ENCODE measurements around the gene LRRC3B.

The LRRC3B gene

GRCh38 chr3:26630669-26631389 lies 8.3 kb downstream of the LRRC3B start:
- no peak for DNase-seq (ENCODE audit: low read depth, low spot score)

DNA sequence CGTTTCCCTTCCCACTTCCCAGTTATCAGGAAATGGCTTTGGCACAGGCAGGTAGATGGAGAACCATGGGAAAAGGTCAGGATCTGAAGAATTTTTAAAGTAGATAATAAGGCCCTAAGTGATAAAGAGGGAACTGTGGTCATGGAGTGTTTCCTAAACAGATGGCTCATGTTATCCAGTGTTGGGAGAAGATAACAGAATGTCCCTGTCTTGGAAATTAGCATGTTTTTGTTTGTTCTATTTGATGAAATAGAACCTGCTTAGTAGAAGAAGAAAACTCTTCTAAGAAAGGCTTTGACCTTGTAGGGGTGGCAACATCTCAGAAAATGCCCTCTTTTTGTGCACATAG lies 8.8 kb downstream of the LRRC3B start:
- DNase-seq (ENCODE audit: low read depth, low spot score) = no peak

DNA sequence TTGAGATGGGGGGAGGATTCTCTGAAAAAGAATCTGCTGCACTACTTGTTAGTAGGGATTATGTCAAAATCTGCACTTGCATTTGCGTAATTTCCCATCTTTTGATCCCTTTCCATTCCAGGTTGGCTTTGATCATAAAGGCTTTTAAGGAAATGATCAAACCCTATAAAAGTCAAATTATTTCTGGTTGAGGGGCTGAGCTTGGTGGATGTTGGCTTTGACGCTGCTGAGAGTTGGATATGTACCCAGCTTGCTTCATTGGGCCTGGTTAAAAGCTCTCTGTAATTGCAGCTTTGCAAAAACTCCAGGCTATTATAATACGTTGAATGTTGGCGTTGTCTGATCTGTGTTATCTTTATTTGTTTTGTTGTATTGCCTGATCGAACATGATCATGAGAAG lies 12.0 kb downstream of the LRRC3B start:
- DNase-seq (ENCODE audit: low read depth, low spot score) = no peak

GRCh38 chr3:26636096-26636727 lies 13.6 kb downstream of the LRRC3B start:
- no peak for DNase-seq (ENCODE audit: low read depth, low spot score)

DNA sequence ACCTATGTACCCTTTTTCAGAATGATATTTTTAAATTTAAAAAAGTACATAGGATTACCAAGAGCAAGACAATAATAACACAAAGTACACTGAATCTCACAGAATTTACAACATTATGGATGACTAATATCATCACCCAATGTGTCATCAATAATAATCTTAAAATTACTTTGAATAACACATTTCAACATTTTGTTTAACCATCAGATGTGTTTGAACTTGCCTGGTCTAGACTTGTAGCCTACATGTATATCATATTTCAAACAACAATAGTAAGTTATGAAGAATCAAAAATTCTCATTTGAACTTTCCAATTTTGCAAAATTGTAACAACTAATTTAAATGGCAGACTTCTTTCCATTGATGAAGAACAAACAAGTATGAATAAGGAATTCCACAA lies 15.1 kb downstream of the LRRC3B start:
- DNase-seq (ENCODE audit: low read depth, low spot score) = no peak

DNA sequence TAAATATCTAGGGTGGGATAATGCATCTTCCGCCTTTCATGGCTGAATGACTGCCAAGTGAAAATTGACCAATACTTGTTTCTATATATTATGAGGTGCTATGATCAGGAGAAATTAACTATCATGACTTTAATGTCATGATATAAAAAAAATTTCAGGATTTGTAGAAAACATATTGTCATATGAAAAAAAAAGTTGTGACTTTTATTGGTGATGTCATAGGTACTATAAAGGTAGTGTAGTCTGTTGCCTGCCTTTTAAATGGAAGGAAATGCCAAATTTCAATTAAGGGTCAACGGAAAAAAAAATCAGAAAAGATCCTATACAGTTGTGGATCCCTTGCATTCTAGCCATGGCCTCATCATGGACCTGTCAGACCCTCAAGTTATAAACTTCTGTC lies 15.5 kb downstream of the LRRC3B start:
- no peak for DNase-seq (ENCODE audit: low read depth, low spot score)

GRCh38 chr3:26639339-26639738 lies 16.8 kb downstream of the LRRC3B start:
- no peak for DNase-seq (ENCODE audit: low read depth, low spot score)

- DNase-seq (ENCODE audit: low read depth, low spot score) = no peak
These were observed 24.5 kb downstream of the LRRC3B start for GRCh38 chr3:26647078-26647477.

- DNase-seq (ENCODE audit: low read depth, low spot score) = no peak
These were observed 25.9 kb downstream of the LRRC3B start for GRCh38 chr3:26648461-26648860.

- no peak for DNase-seq (ENCODE audit: low read depth, low spot score)
These were observed 29.6 kb downstream of the LRRC3B start for GRCh38 chr3:26652164-26652563.

- no peak for DNase-seq (ENCODE audit: low read depth, low spot score)
These were observed 31.3 kb downstream of the LRRC3B start for GRCh38 chr3:26653811-26654425.

DNA sequence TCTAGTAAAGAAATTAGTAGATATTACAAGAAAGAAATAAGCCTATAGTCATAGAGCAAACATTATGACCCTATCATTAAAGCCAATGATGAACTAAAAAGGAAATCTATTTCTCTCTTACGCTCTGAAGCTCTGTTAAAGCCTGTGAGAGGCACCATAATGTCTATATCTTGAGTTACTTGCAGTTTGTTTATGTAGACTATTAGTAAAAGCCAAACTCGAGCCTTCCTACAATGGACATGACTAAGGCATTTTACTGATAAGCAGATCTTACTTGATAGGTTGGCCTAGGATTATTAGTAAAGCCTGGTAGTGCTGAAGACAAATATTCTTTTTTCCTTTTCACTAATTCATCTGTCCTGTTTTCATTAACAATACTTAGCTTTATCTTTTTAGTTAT lies 32.7 kb downstream of the LRRC3B start:
- DNase-seq (ENCODE audit: low read depth, low spot score) = no peak

GRCh38 chr3:26657348-26657976 lies 34.9 kb downstream of the LRRC3B start:
- DNase-seq (ENCODE audit: low read depth, low spot score) = no peak

DNA sequence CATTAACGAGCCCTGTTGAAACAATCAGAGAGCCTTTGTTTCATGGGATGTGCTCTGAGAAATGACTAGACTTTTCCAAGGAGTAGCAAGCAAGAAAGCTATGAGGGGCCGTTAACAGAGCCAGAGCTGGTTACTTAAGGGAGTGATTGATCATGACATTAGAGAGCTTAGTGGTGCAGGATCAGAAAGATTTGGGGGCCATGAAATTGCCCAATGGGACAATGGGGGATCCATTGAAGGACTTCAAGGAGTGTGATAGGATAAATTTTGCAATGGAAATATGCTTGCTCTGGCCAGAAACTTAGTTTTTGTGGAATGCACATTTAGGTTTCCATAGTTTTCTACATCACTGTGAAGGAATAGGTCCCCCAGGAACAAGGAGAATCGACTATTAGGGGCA lies 45.6 kb downstream of the LRRC3B start:
- DNase-seq (ENCODE audit: low read depth, low spot score) = no peak

DNA sequence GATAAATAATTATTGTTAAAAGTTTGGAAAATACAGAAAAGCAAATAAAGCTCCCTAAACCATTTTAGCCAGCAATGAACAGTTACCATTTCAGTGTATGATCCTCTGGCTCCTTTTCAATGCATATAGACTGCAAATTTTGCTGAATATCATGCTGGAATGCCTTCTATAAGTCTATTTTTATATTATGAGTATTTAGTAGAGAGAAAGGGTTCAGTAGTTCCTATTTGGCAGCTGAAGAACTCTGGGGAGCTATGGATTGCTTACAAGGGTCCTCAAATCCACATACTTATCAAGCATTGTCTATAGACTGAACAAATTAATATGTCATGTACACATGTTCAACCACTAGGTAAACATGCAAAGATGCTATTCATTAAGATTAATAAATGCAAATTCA lies 46.1 kb downstream of the LRRC3B start:
- DNase-seq (ENCODE audit: low read depth, low spot score) = no peak

- DNase-seq (ENCODE audit: low read depth, low spot score) = no peak
These were observed 52.8 kb downstream of the LRRC3B start for GRCh38 chr3:26675336-26675735.

- no peak for DNase-seq (ENCODE audit: low read depth, low spot score)
These were observed 59.1 kb downstream of the LRRC3B start for GRCh38 chr3:26681632-26682031.

GRCh38 chr3:26682406-26682805 lies 59.8 kb downstream of the LRRC3B start:
- no peak for DNase-seq (ENCODE audit: low read depth, low spot score)

DNA sequence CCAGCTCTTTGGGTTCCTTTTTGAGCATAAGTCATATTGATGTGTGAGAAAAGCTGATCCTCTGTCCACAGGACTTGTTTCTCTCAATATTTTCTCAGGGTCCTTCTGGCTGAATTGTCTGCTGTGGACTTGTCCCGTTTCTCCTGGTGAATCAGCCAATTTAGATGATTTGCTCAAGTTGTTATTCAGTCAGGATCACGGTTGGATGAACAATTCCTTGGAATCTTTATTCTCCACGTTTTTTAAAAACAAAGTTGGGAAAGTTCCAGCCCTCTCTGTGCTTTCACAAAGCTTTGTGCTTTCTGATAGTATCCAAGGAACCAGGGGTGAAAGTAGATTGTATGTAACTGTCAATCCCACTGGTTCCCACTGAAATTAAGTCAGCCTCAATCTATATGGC lies 61.3 kb downstream of the LRRC3B start:
- no peak for DNase-seq (ENCODE audit: low read depth, low spot score)

DNA sequence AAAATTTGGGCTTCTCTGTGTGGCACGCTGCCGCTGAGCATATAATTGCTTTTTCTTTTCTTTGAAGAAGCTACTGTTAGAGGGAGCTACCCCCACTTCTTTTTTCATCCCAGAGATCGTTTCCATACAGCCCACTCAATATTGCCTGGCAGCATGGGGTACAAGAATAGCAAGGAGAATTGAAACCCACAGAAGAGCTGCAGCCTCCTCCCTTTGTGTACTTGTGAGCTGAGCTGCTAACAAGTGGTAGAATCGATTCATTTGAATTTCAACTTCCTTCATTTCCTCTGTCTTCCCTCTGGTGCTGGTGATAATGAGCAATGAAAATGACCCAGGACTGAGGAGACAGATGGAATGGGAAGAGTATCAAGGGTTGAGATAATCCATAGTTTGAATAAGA lies 64.9 kb downstream of the LRRC3B start:
- no peak for DNase-seq (ENCODE audit: low read depth, low spot score)

DNA sequence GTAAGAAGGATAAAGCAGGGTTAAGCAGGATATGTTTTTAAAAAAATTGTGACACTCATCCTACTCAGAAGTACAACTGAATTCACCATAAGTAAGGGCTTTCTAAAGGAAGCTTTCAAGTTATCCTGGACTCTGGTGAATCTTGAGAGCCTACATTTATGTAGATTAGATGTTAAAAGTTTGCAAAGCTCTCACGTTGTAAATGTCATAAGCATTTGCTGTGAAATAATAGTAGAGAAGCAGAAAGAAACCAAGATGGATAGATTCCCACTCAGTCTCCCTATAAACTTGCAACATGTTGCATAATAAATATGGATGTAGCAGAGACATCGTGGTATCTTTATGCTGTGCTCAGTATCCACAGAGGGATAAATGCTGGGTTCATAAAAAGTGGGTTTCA lies 77.0 kb downstream of the LRRC3B start:
- DNase-seq (ENCODE audit: low read depth, low spot score) = no peak

- DNase-seq (ENCODE audit: low read depth, low spot score) = no peak
These were observed 80.9 kb downstream of the LRRC3B start for GRCh38 chr3:26703519-26703918.

DNA sequence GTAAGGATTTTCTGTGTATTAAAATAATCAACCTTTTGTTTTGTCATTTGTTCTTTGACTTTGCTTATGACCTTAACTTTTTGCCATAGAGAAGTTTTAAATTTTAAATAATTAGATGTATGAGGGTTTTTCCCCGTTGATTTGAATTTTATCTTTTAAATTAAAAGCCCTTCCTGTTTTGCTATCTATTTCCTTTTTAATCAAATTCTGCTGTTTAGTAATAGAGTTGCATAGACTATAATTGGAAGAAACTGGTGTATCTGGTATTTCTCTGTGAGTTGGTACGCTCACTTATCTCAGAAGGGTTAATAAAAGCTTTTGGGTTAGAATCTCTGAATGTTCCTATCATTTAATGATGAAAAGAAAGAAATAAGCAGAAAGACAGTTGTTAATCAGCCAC lies 82.2 kb downstream of the LRRC3B start:
- no peak for DNase-seq (ENCODE audit: low read depth, low spot score)
